H1 (cell line): ENCODE measurements around the gene NEO1. TPM values are rescaled to one million over a fixed set of nuclear protein-coding genes. Genes with fewer than 3 reads are reported as not detected.

Experiments used
- ATF3 ChIP-seq: IDR thresholded peaks from 2 replicates; pipeline ENCODE4 v1.6.1; 2011; ENCODE audit warnings: low read depth, mild to moderate bottlenecking, low read length; ENCODE audit not compliant: insufficient read depth
- CEBPB ChIP-seq: IDR thresholded peaks from 2 replicates; pipeline ENCODE4 v1.6.1; 2012; ENCODE audit warnings: low read depth, low read length
- GABPA ChIP-seq: IDR thresholded peaks from 2 replicates; pipeline ENCODE4 v1.6.1; 2011; ENCODE audit warnings: mild to moderate bottlenecking, low read length, moderate library complexity, borderline replicate concordance; ENCODE audit not compliant: insufficient read depth
- NANOG ChIP-seq: IDR thresholded peaks from 2 replicates; pipeline ENCODE4 v1.6.1; 2011; ENCODE audit warnings: low read length, low read depth, mild to moderate bottlenecking, inconsistent platforms; ENCODE audit not compliant: insufficient read depth, poor library complexity, severe bottlenecking
- TAF1 ChIP-seq: IDR thresholded peaks from 2 replicates; pipeline ENCODE4 v1.6.1; 2011; ENCODE audit warnings: mild to moderate bottlenecking, low read depth, low read length
- TAF7 ChIP-seq: optimal IDR thresholded peaks from 2 replicates; pipeline ENCODE3; 2011; ENCODE audit warnings: low read depth, mild to moderate bottlenecking, inconsistent platforms, low read length, moderate library complexity, borderline replicate concordance
- polyA plus RNA-seq, 7 experiments: library from polyadenylated mRNA; depleted of rRNA in 3 of 7; stranded (reverse) in 5 of 7; unstranded in 2 of 7; fragments of >200 nt in 5 of 7; fragments of 200-250 nt in 2 of 7; gene quantifications; 1 replicate in 5 of 7; 2 replicates in 1 of 7; 4 replicates in 1 of 7; pipeline versions ENCODE4 v1.2.1 to v1.2.3, GENCODE V29; 2011 to 2013; ENCODE audit warnings: missing spikeins in 2 of 7, mixed read lengths in 2 of 7
- total RNA-seq: library from RNA; stranded (reverse); fragmentation: NEBNext Ultra II Directional; extraction: Animal tissue kit (Norgen Biotek cat#: 25700); gene quantifications from 2 replicates; pipeline ENCODE4 v1.2.1, GENCODE V29; 2021

Gene NEO1
- total and polyA plus RNA-seq, 2 of the 8 experiments (the other 6 are each of a cell fraction or from before 2014, with no cell fraction given): 36.0 to 51.0 TPM

- no peak for TF ChIP-seq TAF7
- no peak for TF ChIP-seq TAF1
- no peak for TF ChIP-seq CEBPB
- TF ChIP-seq ATF3: no peak
- TF ChIP-seq NANOG: no peak
- TF ChIP-seq GABPA: no peak
These were observed 273.9 kb downstream of the NEO1 start (continued) for GRCh38 chr15:73326157-73326556.
